A673 (cell line): ENCODE results near the gene VPS13C.

Experiments
- CTCF ChIP-seq: fragments of 300-800, 200-600 bp; sonication (generic); conservative IDR thresholded peaks from 2 replicates; pipeline ENCODE4 v1.5.1; 2017; ENCODE audit warnings: low read depth, mild to moderate bottlenecking, antibody characterized with exemption, low read length, moderate library complexity, mixed read lengths
- EZH2 ChIP-seq: fragments of 200-600 bp; sonication (generic); IDR thresholded peaks from 2 replicates; pipeline ENCODE4 v1.6.1; 2017; ENCODE audit warnings: borderline replicate concordance, low read depth, mild to moderate bottlenecking, mixed read lengths, antibody characterized with exemption, low read length; ENCODE audit not compliant: poor library complexity, severe bottlenecking

DNA sequence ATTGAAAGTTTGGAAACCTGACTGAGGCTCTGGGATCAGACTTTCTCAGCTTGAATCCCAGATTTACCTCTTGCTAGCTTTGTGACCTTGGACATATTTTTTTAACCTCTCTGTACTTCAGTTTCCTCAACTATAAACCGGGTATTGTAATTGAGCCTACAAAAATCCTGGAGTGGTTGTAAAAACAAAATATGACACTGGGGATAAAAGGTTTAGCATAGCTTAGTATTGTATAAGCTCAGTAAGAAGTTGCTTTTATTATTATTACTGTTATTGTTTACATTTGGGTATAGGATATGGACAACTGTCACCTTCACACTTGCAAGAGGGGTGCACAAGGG lies 28.1 kb upstream of the VPS13C start:
- TF ChIP-seq CTCF (no peak), EZH2 (no peak)
